Fibroblast of upper back skin (primary cell): ENCODE measurements around the gene SORCS1.

ENCODE experiments used
- DNase-seq: peaks from one replicate; pipeline ENCODE4 v3.0.0-alpha.2; 2013

SORCS1 gene

GRCh38 chr10:106716381-106716780 lies 448.1 kb downstream of the SORCS1 start:
- no peak for DNase-seq

DNA sequence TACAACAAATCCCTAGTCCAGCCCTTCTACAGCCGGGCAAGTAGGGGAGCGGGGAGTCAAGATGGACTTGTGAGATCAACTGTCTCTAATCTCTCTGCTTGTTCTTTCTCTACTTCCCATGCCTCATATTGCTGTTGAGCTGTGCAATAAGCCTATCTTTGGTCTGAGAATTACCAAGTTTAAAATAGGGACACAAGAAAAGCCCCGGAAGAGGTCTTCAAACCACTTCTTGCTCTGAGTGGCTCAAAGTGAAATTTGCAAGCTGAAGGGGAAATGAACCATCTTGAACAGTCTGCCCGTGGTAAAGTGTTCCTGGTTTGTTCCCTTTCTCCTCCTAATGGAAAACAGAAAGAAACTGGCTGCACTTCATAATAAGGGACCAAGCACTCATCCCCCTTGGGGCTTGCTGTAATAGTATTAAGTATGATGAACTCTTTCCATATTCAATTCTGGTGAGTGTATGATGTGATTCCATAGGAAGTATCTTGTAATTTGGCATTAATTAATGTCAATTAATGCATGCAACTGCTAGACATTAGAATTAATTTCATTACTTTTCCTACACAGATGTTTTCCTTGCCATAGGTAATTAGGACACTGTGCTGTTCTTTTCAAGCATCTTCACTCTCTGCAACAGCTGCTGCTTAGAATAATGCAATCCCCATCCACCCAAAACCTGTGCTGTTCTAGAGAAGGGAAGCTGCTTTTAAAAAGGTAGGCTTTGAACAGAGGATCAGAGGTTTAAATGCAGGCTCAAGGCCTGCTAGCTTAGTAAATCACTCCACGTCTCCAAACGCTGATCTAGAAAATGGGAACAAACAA lies 449.6 kb downstream of the SORCS1 start:
- no peak for DNase-seq

DNA sequence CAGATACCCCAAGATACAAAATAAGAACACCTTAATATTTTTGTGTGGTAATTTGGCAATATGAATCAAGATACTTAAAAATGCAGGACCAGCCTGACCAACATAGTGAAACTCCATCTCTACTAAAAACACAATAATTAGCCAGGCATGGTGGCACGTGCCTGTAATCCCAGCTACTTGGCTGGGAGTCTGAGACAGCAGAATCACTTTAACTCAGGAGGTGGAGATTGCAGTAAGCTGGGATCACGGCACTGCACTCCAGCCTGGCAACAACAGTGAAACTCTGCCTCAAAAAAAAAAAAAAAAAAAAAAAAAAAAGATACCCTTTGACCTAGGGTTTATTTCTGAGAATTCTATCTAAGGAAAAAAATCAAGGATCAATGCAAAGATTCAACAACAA lies 450.7 kb downstream of the SORCS1 start:
- DNase-seq, result no peak

- DNase-seq, result no peak
These were observed 451.5 kb downstream of the SORCS1 start for GRCh38 chr10:106712988-106713387.

DNA sequence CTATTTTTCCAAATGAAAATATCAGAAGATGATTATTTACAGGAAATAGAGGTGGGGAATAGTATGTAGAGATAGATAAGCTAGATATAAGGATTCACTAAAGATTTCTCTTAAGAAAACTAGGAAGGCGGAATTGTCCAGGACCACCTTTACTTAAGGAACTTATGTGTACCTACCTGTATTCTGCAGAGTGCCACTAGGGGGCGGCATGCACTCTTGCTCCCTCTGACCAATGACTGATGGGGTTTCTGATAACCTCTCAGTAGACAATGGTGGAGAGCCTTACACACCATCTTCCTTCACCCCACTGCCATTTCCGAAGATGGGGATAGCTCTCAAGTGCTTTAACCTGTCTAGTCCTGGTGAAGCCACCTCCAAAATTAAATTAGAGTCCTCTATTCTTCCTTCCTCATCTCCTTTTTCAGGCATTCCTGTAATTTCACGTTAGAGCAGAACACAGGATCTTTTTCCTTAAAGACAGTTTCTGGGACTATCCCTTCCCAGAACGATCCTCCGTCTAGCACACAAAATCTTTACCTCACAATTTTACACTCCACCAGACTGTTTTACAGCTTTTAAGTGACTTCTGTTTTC lies 453.1 kb downstream of the SORCS1 start:
- DNase-seq, result peak; percentile 16

DNA sequence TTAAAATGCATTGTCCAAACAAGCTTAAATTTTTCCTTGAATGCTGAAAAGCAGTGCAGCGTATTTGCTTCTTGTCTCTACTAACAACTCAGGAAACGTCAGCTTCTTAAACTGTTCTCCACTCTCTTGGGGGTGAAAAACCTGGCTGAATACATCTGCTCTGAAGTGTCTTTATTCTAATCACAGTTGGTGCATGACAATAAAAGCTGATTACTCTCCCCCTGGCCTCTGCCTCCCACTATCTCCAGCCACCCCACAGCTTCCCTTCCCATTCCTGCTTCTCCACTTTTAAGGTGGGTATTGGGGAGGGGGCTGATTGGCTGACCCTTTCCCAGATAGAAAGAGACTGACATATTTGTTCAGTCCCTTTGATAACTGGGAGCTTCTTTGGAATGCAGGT lies 456.0 kb downstream of the SORCS1 start:
- no peak for DNase-seq

DNA sequence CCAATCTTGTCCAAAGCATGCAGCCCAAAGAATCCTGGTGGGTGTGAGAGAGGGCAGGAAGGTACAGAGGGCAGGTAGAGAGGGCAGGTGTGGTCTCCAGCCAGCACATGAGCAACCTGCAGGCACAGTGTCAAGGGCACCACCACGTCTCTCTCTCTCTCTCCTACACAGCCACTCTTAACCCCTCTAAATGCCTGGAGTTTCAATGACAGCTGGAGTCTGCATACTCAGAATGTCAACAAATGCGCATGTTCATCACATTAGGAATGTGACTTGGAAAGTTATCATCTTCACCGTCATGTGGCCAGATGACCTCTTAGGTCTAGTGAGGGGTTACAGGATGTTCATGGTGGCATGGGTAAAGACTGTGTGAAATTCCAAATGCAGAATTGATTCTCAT lies 456.8 kb downstream of the SORCS1 start:
- DNase-seq, result no peak

GRCh38 chr10:106706127-106706526 lies 458.4 kb downstream of the SORCS1 start:
- DNase-seq, result no peak

DNA sequence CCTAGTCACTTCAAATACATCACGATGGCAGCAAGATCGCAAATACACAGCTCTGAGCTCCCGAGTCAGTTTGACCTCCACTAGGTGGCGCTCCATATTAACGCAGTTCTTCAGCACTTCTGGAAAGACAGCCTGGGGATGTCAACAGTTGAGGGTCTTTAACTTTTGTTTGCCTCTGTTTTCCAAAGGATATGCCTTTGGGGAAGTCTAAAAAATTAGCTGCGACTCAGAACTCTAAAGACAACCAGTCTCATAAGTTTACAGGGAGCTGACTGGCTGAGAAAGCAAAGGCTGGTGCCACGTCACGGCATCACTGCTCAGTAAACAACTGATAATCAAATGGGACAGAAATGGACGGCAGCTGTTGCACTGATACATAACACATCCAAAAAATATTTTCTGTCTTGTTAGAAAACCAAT lies 458.8 kb downstream of the SORCS1 start:
- DNase-seq, result peak; percentile 62

DNA sequence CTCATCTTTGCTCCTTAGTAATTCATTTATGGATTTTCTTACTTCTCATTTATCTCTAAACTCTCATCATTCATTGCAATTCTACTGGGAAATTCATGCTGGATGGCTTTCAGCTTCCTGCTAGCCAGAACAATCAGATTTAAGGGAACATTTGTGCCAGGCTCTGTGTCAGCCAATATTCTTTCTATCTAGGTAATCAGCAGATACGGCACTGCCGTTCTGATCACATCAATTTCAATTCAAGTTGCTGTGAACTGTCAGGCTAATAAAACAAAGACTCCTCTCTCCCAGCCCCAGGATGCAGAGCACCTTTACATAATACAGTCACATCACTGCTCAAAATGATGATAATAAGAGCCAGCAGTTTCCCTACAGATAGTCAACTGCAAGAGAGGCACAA lies 468.3 kb downstream of the SORCS1 start:
- no peak for DNase-seq

- DNase-seq, result no peak
These were observed 469.8 kb downstream of the SORCS1 start for GRCh38 chr10:106694696-106695095.

DNA sequence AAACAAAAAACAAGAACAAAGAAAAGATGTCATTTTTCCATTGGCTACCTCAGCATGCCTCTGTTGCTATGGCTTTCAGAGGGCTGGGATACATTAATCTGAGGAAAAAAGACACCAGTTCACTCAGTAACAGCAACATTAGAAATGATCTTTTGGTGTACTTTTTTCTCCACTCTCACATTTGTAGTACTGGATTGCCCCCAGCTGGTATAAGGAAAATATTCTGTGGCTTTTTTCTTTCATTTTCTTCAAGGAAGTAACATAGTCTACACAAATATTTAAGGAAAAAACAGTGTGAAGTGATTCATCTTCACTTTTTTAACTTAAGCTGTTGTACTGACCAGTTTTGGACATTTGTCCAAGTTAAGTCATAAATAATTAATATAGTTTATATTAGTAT lies 482.3 kb downstream of the SORCS1 start:
- peak; percentile 23 for DNase-seq

DNA sequence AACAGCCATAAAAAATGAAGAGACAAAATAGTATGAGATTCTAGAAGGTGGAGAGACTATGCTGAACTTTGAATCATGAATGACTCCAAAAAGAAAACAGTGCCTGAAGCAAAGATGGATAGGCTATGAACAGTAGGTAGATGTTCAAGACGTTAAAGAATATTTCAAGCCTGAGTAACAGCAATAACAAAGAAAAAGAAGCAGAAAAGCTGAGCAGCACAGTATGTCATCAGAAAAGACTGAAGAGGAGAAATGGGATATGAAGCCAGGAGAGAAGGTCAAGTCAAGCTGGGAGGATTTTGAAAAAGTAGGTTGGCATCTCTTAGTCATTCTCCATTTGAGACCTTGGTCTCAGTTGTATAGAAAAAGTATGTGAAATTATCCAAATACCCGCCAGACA lies 484.4 kb downstream of the SORCS1 start:
- DNase-seq, result no peak

GRCh38 chr10:106679314-106679713 lies 485.2 kb downstream of the SORCS1 start:
- no peak for DNase-seq

DNA sequence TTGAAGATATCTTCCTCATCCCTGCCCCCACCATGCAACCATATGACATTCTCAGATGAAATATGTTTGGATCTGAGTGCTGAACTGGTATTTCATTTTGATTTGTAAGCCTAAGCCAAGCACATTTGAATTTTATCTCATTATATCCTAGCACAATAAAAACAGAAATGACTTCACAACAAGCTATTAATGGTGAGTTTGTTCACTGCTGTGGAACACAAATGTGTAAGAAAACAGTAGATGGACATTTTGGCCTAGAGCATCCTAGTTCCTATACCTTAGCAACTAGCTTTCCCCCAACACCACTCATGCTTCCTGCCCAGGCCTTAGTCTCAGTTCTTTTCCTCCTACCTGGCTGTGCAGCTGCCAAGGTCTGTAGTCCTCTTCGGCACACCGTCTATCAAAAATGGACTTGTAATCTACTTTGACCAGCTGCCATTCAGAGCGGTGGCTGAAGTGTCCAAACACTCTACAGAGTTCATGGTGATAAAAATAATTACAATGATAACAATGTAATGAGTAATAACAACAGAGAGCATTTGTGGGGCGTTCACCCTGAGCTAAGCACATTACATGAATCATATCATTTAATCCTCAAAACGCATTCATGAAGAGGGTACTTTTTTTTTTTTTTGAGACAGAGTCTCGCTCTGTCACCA lies 491.9 kb downstream of the SORCS1 start:
- DNase-seq, result no peak

DNA sequence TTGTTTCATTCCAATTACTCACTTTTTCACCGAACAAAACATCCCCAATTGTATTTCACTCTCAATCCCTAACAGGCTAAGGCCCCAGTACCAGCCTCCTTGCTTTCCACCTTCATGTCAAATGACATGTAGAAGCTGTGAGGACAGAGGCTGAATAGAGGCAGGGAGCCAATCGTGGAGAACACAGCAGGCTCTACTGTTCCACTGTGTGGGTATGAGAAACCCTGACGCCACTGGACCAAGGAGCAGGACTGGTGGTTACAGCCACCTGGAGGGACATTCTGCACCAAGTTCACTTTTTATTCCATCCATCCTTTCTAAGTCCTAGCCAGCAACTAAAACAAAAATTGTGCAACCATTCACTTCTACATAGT lies 502.8 kb downstream of the SORCS1 start:
- no peak for DNase-seq

GRCh38 chr10:106661133-106661766 lies 503.3 kb downstream of the SORCS1 start:
- no peak for DNase-seq

DNA sequence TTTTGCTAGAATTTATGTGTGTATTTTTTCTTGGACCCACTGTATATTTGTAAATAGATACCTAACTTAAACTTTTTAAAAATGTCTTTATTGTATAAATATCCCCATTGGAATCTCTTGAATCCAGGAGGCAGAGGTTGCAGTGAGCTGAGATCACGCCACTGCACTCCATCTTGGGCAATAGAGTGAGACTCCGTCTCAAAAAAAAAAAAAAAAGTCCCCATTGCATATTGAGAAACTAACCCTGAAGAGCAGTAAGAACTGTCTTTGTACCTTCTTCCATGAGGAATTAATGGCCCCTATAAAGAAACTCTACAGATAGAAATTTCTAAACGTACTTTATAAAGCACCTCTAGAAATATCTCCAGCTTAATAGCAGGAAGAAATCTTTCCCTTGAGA lies 504.0 kb downstream of the SORCS1 start:
- DNase-seq, result no peak

DNA sequence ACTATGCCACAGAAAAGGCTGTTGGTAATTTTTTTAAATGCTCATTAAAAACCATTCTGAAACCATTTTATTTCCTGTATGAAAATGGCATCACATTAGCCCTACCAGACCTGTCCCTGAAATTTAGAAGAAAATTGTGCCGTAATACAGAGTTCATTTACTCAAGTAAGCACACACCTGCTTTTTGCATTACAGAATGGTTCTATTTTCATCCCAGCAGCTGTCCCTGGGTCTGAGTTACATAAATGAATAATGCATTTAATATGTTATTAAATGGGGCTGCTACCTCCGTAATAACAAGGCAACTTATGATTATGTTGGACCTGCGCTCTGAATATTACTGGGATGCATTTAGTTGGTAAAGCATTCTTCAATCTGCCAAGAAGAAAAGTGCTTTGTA lies 508.9 kb downstream of the SORCS1 start:
- DNase-seq, result no peak

DNA sequence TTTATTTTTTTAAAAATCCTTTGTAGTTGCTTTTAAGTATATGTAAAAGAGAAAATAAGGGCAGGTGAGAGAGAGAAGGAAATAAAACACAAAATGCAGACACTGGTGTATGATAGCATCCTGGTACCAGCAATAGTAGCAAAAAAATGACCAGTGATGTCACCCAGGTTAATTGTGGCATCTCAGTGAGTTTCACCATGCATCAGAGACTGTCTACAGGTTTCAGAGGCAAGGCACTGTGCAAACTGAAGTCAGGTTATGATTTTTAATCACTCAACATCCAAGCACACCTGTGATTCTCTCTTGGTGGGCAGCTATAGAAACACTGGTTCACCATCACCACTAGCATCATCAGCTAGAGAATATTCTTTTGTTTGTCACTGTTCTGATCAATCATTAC lies 509.3 kb downstream of the SORCS1 start:
- no peak for DNase-seq

GRCh38 chr10:106652279-106652678 lies 512.2 kb downstream of the SORCS1 start:
- no peak for DNase-seq

DNA sequence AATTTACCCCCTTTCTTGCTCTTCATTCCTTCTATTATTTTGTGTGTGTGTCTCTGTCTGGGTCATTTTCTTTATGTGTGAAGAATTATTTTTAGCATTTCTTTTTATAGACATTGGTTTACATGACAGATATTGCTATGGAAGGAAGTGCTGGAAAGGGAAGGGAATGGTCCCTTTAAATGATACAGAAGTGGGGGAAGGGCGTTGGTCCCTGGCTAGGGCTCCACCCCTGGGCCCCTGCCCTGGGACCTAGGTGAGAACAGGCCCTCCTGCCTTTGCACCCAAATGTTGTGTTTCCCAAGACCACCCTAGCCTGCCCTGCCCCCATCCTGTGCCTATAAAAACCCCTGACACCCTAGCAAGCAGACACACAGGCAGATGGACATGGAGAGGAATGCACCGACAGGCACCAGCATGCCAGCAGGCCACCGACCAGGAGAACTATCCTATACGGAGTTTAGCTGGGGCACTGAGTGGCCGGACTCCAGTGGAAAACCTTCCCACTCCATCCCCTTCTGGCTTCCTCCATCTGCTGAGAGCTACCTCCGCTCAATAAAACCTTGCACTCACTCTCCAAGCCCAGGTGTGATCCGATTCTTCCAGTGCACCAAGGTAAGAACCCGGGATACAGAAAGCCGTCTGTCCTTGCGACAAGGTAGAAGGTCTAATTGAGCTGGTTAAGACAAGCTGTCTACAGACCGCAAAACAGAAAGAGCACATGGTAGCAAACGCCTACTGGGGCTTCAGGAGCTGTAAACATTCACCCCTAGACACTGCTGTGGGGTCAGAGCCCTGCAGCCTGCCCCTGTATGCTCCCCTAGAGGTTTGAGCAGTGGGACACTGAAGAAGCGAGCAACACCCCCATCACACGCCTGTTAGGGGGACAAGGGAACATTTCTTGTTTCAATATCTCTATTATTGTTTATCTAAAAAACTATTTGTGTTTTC lies 515.7 kb downstream of the SORCS1 start:
- no peak for DNase-seq

GRCh38 chr10:106643473-106643872 lies 521.0 kb downstream of the SORCS1 start:
- no peak for DNase-seq
